Karpas-422 (cell line): ENCODE measurements around the gene CNGA2. TPM values are rescaled to one million over a fixed set of nuclear protein-coding genes. Genes with fewer than 3 reads are reported as not detected.
"Not testable (repeated sequence)": the region's sequence is repeated elsewhere in the genome, so short reads cannot be mapped to it uniquely, and the experiment has no call there.

Experiments
- DNase-seq: peaks from one replicate; pipeline ENCODE4 v3.0.0-alpha.2; 2015
- H2AFZ ChIP-seq: fragments of 200-600 bp; sonication (generic); 2 replicates; pipeline ENCODE4 v1.6.1; 2014; ENCODE audit warnings: antibody characterized with exemption, low read length, mixed read lengths
- H3K27ac ChIP-seq: fragments of 200-600 bp; sonication (generic); 2 replicates; pipeline ENCODE4 v1.5.1; 2014; ENCODE audit warnings: mild to moderate bottlenecking, low read length, moderate library complexity
- H3K27me3 ChIP-seq: fragments of 200-600 bp; sonication (generic); 2 replicates; pipeline ENCODE4 v1.6.1; 2014; ENCODE audit warnings: low read length, mixed read lengths
- H3K36me3 ChIP-seq: fragments of 200-600 bp; sonication (generic); 2 replicates; pipeline ENCODE4 v1.6.1; 2014; ENCODE audit warnings: low read length, mixed read lengths; ENCODE audit not compliant: insufficient read depth
- H3K4me1 ChIP-seq: fragments of 200-600 bp; sonication (generic); 2 replicates; pipeline ENCODE4 v1.6.1; 2014; ENCODE audit warnings: mild to moderate bottlenecking, low read length, mixed read lengths
- H3K4me2 ChIP-seq: fragments of 200-600 bp; sonication (generic); 2 replicates; pipeline ENCODE4 v1.6.1; 2014; ENCODE audit warnings: low read length, low read depth, mild to moderate bottlenecking; ENCODE audit not compliant: poor library complexity, severe bottlenecking
- H3K4me3 ChIP-seq: fragments of 200-600 bp; sonication (generic); 2 replicates; pipeline ENCODE4 v1.5.1; 2014; ENCODE audit warnings: mild to moderate bottlenecking, antibody characterized with exemption, low read length, mixed read lengths
- H3K79me2 ChIP-seq: fragments of 200-600 bp; sonication (generic); 2 replicates; pipeline ENCODE4 v1.6.1; 2014; ENCODE audit warnings: mild to moderate bottlenecking, low read length, mixed read lengths
- H3K9ac ChIP-seq: fragments of 200-600 bp; sonication (generic); 2 replicates; pipeline ENCODE4 v1.6.0; 2014; ENCODE audit warnings: low read length
- H3K9me2 ChIP-seq: fragments of 200-600 bp; sonication (generic), shearing (Covaris generic); replicated peaks from 2 replicates; pipeline ENCODE4 v1.6.0; 2014; ENCODE audit warnings: mild to moderate bottlenecking, low read length, moderate library complexity; ENCODE audit not compliant: insufficient read depth
- H3K9me3 ChIP-seq: fragments of 300-700, 200-600 bp; sonication (generic); 2 replicates; pipeline ENCODE4 v1.6.1; 2014; ENCODE audit warnings: low read length, mixed read lengths
- H4K20me1 ChIP-seq: fragments of 200-600 bp; sonication (generic); 2 replicates; pipeline ENCODE4 v1.6.1; 2014; ENCODE audit warnings: mild to moderate bottlenecking, antibody characterized with exemption, low read length, low read depth; ENCODE audit not compliant: insufficient read depth
- total RNA-seq: library from RNA; depleted of rRNA; stranded (reverse); fragments of >200 nt; shearing (Covaris generic); gene quantifications from 2 replicates; pipeline ENCODE4 v1.2.3, GENCODE V29; 2014; ENCODE audit warnings: low replicate concordance; rRNA removed

Gene CNGA2
- not detected in 2 replicates for total RNA-seq

DNA sequence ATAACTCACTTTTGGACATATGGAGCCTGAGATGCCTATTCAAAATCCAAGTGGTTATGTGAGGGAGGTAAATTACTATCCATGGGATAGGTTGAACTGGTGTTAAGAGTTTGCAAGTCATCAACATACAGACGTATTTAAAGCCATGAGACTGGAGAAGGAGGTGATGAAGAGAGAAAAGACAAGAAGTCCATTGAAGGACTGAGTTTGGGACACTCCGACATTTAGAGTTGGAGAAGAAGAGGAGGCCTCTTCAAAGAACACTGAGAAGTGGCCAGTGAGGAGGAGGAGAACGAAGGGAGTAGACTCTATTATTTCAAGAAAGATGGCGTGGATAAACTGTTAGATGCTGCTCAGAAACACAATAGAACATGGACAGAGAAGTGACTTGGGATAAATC is at the start of gene CNGA2:
Gene CNGA2 (plus strand): TSS at position 301 of the 400 bp plus-strand sequence. CDS start 3,738 bp downstream, outside the sequence.
- no peak within 1 kb of the TSS for H2AFZ ChIP-seq
- H3K4me1 ChIP-seq: no peaks in the 10 kb centered on the region
- no peaks in the 10 kb centered on the region for H3K36me3 ChIP-seq
- no peaks in the 10 kb centered on the region for H3K79me2 ChIP-seq
- H3K9me2 ChIP-seq: no peaks in the 10 kb centered on the region
- no peak within 1 kb of the TSS for H3K4me3 ChIP-seq
- no peak within 1 kb of the TSS for H3K27ac ChIP-seq
- H3K27me3 ChIP-seq: no peaks in the 10 kb centered on the region
- no peak within 1 kb of the TSS for H3K4me2 ChIP-seq
- no peak within 1 kb of the TSS for H3K9ac ChIP-seq
- H4K20me1 ChIP-seq: no peaks in the 10 kb centered on the region
- H3K9me3 ChIP-seq: no peaks in the 10 kb centered on the region
- no peak for DNase-seq

DNA sequence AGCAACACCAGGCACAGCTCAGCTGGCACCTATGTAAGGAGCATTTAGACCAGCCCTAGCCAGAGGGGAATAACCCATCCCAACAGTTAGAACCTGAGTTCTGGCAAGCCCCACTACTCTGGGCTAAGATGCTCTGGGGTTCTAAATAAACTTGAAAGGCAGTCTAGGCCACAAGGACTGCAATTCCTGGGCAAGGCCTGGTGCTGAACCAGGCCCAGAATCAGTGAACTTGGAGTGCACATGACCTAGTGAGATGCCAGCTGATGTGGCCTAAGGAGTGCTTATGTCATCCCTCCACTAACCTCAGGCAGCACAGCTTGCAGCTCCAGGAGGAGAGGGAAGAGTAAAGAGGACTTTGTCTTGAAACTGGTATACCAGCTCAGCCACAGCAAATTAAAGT is 46.9 kb upstream of the CNGA2 start:
- Histone ChIP-seq H3K9me3 (no peaks in the 10 kb centered on the region), H3K9ac (no peak overlapping the region), H3K79me2 (no peaks in the 10 kb centered on the region), H3K27me3 (no peaks in the 10 kb centered on the region), H2AFZ (no peak overlapping the region), H3K36me3 (no peaks in the 10 kb centered on the region), H4K20me1 (no peaks in the 10 kb centered on the region), H3K4me3 (no peak overlapping the region), H3K4me1 (no peaks in the 10 kb centered on the region), H3K9me2 (0 out of 2 replicates have a peak, but pooled peaks cover 3% of the 10 kb centered on the region), H3K4me2 (no peak overlapping the region), H3K27ac (no peak overlapping the region)
- DNase-seq: no peak

DNA sequence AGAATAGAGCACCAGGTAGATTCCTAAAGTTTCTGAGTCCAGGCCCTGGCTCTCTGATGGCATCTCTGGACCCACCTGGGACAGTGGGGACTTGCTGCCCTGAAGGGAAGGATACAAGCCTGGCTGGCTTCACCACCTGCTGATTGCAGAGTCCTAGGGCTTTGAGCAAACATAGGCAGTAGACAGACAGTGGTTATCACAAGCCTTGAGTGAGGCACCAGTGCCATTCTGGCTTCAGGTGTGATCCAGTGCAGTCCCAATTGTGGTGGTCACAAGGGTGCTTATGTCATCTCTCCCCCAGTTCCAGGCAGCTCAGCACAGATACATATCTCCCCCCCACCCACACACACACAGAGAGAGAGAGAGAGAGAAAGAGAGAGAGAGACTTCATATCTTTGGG is 45.9 kb upstream of the CNGA2 start:
- Histone ChIP-seq H3K36me3 (no peaks in the 10 kb centered on the region), H2AFZ (no peak overlapping the region), H3K9me3 (no peaks in the 10 kb centered on the region), H3K4me2 (no peak overlapping the region), H3K4me3 (no peak overlapping the region), H3K27ac (no peak overlapping the region), H3K4me1 (no peaks in the 10 kb centered on the region), H4K20me1 (no peaks in the 10 kb centered on the region), H3K9ac (no peak overlapping the region), H3K27me3 (no peaks in the 10 kb centered on the region), H3K79me2 (no peaks in the 10 kb centered on the region), H3K9me2 (0 out of 2 replicates have a peak, but pooled peaks cover 3% of the 10 kb centered on the region)
- DNase-seq: no peak

DNA sequence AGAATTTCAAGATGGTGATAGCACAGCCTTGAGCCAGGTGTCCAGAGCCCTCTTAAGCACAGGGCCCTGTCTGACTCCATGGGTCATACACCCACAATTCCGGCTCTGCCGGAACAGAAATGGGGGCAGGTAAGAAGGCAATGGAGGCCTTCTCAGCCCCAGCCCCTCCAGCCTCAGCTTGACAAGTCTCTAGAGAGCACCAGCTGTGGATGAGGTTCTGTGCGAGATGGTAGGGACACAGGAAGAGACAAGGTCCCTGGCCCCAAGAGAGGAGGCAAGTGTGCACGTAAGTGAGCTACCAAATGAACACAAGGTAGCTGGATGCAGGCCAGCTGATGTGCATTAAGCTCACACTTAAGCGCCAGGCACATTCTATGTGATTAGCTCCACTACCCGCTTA is 41.7 kb upstream of the CNGA2 start:
- Histone ChIP-seq H3K4me1 (no peaks in the 10 kb centered on the region), H3K4me2 (no peak overlapping the region), H3K27me3 (no peaks in the 10 kb centered on the region), H3K9me2 (0 out of 2 replicates have a peak, but pooled peaks cover 3% of the 10 kb centered on the region), H3K9ac (no peak overlapping the region), H3K9me3 (no peaks in the 10 kb centered on the region), H2AFZ (no peak overlapping the region), H3K4me3 (no peak overlapping the region), H3K36me3 (no peaks in the 10 kb centered on the region), H3K27ac (no peak overlapping the region), H3K79me2 (no peaks in the 10 kb centered on the region), H4K20me1 (no peaks in the 10 kb centered on the region)
- no peak for DNase-seq

DNA sequence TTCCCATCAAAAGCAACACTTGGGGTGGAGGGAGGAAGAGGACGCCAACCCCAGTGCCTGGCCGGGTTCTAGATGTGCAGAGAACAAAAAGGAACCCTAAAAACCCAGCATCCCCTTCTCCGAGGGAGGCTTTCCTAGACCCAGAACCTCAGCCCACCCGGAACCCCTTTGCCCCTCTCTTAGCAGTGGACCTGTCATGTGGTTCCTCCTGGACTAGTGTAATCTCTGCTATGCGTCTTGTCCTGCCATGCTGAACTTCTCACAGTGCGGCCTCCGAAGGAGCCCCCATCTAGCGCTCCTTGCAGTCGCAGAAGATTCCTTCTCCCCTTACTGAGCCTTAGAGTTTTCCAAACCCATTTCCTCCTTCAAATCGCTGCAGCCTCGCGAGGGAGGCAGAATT is 40.4 kb upstream of the CNGA2 start:
- Histone ChIP-seq H3K9me2 (0 out of 2 replicates have a peak, but pooled peaks cover 3% of the 10 kb centered on the region), H3K4me3 (no peak overlapping the region), H3K27ac (no peak overlapping the region), H2AFZ (no peak overlapping the region), H3K4me2 (no peak overlapping the region), H3K27me3 (no peaks in the 10 kb centered on the region), H3K9me3 (no peaks in the 10 kb centered on the region), H3K79me2 (no peaks in the 10 kb centered on the region), H3K4me1 (no peaks in the 10 kb centered on the region), H3K9ac (no peak overlapping the region), H3K36me3 (no peaks in the 10 kb centered on the region), H4K20me1 (no peaks in the 10 kb centered on the region)
- no peak for DNase-seq

DNA sequence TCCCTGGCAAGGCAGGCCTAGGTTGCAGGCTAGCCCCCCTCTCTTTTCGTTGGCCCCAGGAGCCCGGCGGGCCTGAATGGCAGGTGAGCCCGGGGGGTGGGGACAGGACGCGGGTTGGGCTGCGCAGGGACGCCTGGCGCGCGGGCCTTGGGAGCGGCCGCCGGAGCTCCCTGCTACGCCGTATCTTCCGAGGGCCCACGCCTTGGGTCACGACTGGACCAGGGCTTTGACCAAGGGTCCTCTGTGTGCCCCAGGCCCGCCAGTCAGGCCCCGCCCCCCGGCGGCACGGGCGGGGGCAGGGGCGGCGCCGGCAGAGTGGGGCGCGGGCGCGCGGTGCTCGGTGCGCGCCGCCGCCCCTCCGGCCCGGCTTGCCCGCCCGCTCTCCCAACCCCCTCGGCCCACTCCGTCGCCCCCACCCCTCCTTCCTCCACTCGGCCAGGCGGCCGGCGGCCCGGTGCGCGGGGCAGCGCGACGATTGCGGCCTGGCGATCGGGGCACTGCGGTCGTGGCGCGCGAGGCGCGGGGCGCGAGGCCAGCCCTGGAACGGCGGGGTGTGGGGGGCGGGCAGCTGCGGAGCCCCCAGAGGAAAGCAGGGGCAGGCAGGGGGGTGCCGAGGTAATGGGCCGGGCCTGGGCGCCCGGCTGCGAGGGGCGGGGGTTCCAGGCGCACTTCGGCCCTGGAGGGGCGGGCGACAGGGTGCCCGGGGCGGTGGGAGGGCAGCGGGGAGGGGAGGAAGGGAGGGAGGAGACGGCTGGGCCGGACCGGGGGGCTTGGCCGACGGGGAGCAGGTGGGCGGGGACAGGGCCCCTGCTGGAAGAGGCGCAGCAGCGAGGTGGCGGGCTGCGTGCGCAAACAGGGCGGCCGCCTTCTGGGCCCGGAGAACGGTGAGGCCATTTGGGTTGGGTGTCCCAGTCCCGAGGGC is 39.6 kb upstream of the CNGA2 start, which contains the start of gene PRRG3:
Gene PRRG3 (plus strand): TSS at position 798 of the 922 bp plus-strand sequence. CDS start 3,357 bp downstream, outside the sequence.
- H3K4me2 ChIP-seq: no peak within 1 kb of the TSS
- H3K9ac ChIP-seq: no peak within 1 kb of the TSS
- H3K27ac ChIP-seq: no peak within 1 kb of the TSS
- no peaks in the 10 kb centered on the region for H3K9me3 ChIP-seq
- DNase-seq: no peak
- H3K4me1 ChIP-seq: no peaks in the 10 kb centered on the region
- no peak within 1 kb of the TSS for H3K4me3 ChIP-seq
- H3K79me2 ChIP-seq: no peaks in the 10 kb centered on the region
- no peak within 1 kb of the TSS for H2AFZ ChIP-seq
- no peaks in the 10 kb centered on the region for H3K27me3 ChIP-seq
- H4K20me1 ChIP-seq: no peaks in the 10 kb centered on the region
- H3K9me2 ChIP-seq: no peaks in the 10 kb centered on the region
- no peaks in the 10 kb centered on the region for H3K36me3 ChIP-seq

DNA sequence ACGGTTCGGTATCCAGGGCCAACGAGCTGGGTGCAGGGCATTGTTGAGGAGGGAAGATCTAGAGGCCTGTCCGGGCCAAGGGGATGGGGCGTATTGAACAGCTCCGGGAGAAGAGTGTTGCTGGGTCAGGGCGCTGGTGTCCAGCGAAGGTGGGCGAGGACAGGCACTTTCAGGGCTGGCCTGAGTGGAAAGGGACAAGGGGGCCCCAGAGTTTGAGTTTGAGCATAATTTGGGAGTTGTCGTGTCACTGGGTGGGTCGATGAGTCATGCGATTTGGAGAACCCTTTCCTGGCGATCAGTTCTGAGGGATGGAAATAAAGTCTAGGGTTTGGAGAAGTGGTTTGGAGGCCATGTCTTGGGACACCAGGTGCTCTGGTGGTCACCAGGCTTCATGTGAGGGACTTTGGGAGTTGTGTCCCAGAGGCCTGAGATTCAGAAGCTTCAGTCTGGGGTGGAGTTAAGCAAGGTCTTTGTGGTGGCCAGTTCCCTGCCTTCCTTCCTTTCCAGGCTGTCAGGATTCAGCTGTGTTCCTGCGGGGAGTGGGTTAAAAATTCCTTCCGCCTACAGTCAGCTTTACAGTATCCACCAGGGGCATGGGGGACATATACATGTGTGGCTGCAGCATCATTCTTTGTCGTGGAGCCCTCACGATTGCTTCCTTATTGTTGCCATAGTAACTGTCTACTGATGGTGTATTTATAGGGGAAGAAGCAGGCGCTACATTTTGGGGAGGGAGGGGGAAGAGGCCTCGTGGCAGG is 38.8 kb upstream of the CNGA2 start:
- Histone ChIP-seq H3K9me2 (no peaks in the 10 kb centered on the region), H4K20me1 (no peaks in the 10 kb centered on the region)

DNA sequence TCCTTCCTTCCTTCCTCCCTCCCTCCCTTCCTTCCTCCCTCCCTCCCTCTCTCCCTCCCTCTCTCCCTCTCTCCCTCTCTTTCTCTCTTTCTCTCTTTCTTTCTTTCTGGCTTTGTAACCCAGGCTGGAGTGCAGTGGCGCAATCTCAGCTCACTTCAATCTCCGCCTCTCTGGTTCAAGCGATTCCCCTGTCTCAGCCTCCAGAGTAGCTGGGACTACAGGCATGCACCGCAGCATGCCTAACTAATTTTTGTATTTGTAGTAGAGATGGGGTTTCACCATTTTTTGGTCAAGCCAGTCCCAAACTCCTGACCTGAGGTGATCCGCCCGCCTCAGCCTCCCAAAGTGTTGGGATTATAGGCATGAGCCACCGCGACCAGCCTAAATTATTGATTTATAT is 37.5 kb upstream of the CNGA2 start:
- H3K27ac ChIP-seq, DNase-seq, H3K9ac ChIP-seq, H3K4me1 ChIP-seq, H3K27me3 ChIP-seq, H3K9me3 ChIP-seq, H3K9me2 ChIP-seq, H3K4me2 ChIP-seq, H3K79me2 ChIP-seq, H3K36me3 ChIP-seq, H3K4me3 ChIP-seq, H2AFZ ChIP-seq, H4K20me1 ChIP-seq: not testable (repeated sequence)

More for the DNA sequence above, 38.8 kb upstream of the CNGA2 start:
- Histone ChIP-seq H3K4me1 (no peaks in the 10 kb centered on the region), H3K27me3 (no peaks in the 10 kb centered on the region), H3K9ac (no peak overlapping the region), H3K4me2 (no peak overlapping the region), H3K27ac (no peak overlapping the region), H3K79me2 (no peaks in the 10 kb centered on the region), H3K9me3 (no peaks in the 10 kb centered on the region), H3K4me3 (no peak overlapping the region), H3K36me3 (no peaks in the 10 kb centered on the region), H2AFZ (no peak overlapping the region)
- DNase-seq: no peak
